IMR-90 (cell line): ENCODE measurements around the gene TNN. TPM values are rescaled to one million over a fixed set of nuclear protein-coding genes. Genes with fewer than 3 reads are reported as not detected.

Experiments used
- ATAC-seq: fragments of 200-7000 bp; cut with Tn5 transposase; 2 replicates; pipeline ENCODE4 v1.9.1; 2020; ENCODE audit warnings: low read depth, mild to moderate bottlenecking, moderate library complexity
- BruUV-seq: library from RNA; stranded (reverse); fragments of 400-500 nt; replicated peaks from 2 replicates; lab custom pipeline; 2021; lab: Mats Ljungman, UMichigan
- CTCF ChIA-PET: fragments of 300-600 bp; formaldehyde crosslinking; extraction: SDS; loops from one replicate; lab custom pipeline; 2021; ENCODE audit warnings: antibody characterized with exemption; lab: Yijun Ruan, JAX
- POLR2A ChIA-PET: fragments of 300-600 bp; sonication (Branson Sonifier 250); formaldehyde crosslinking; loops from one replicate; lab custom pipeline; 2022; ENCODE audit warnings: antibody characterized with exemption; ENCODE audit not compliant: unreplicated experiment; lab: Charles Lee
- DNase-seq: peaks from one replicate; pipeline ENCODE4 v3.0.0; 2013
- H2AFZ ChIP-seq: replicated peaks from 2 replicates; pipeline ENCODE3; 2013; ENCODE audit warnings: low read length, mild to moderate bottlenecking; ENCODE audit not compliant: poor library complexity
- H2AK5ac ChIP-seq: 2 replicates; pipeline ENCODE4 v1.6.1; 2013; ENCODE audit warnings: low read depth, low read length, inconsistent platforms
- H2AK9ac ChIP-seq: replicated peaks from 2 replicates; pipeline ENCODE3; 2013; ENCODE audit warnings: mild to moderate bottlenecking, low read depth, low read length, moderate library complexity; ENCODE audit not compliant: poor library complexity
- H2BK120ac ChIP-seq: 2 replicates; pipeline ENCODE4 v1.6.1; 2013; ENCODE audit warnings: low read depth, low read length, inconsistent platforms
- H2BK15ac ChIP-seq: 3 replicates; pipeline ENCODE4 v1.6.1; 2013; ENCODE audit warnings: low read depth, low read length, inconsistent platforms
- H2BK20ac ChIP-seq: 2 replicates; pipeline ENCODE4 v1.6.1; 2013; ENCODE audit warnings: low read depth, mild to moderate bottlenecking, inconsistent platforms, low read length, moderate library complexity
- H2BK5ac ChIP-seq: 2 replicates; pipeline ENCODE4 v1.6.1; 2013; ENCODE audit warnings: mild to moderate bottlenecking, low read depth, low read length, inconsistent platforms; ENCODE audit not compliant: poor library complexity, severe bottlenecking
- H3K14ac ChIP-seq: replicated peaks from 2 replicates; pipeline ENCODE4 v1.6.1; 2013; ENCODE audit warnings: low read depth, low read length, inconsistent platforms
- H3K18ac ChIP-seq: 2 replicates; pipeline ENCODE4 v1.6.1; 2013; ENCODE audit warnings: low read depth, low read length, control low read depth
- H3K23ac ChIP-seq: 2 replicates; pipeline ENCODE4 v1.6.1; 2013; ENCODE audit warnings: low read depth, low read length, inconsistent platforms
- H3K27ac ChIP-seq: 2 replicates; pipeline ENCODE4 v1.5.1; 2013; ENCODE audit warnings: mild to moderate bottlenecking, control low read depth, low read length; ENCODE audit not compliant: insufficient read depth
- H3K27me3 ChIP-seq: 2 replicates; pipeline ENCODE4 v1.6.1; 2013; ENCODE audit warnings: low read length; ENCODE audit not compliant: control insufficient read depth, insufficient read depth
- H3K36me3 ChIP-seq: 2 replicates; pipeline ENCODE4 v1.6.1; 2013; ENCODE audit warnings: low read length, mixed read lengths; ENCODE audit not compliant: control insufficient read depth, insufficient read depth
- H3K4ac ChIP-seq: 2 replicates; pipeline ENCODE4 v1.6.1; 2013; ENCODE audit warnings: low read depth, low read length, inconsistent platforms
- H3K4me1 ChIP-seq: 2 replicates; pipeline ENCODE4 v1.6.1; 2013; ENCODE audit warnings: low read length, mixed read lengths; ENCODE audit not compliant: control insufficient read depth, insufficient read depth
- H3K4me2 ChIP-seq: 2 replicates; pipeline ENCODE4 v1.6.1; 2013; ENCODE audit warnings: low read depth, mild to moderate bottlenecking, control low read depth, low read length, moderate library complexity
- H3K4me3 ChIP-seq: 2 replicates; pipeline ENCODE4 v1.5.1; 2013; ENCODE audit warnings: low read depth, mild to moderate bottlenecking, control low read depth, low read length, moderate library complexity; ENCODE audit not compliant: insufficient read depth
- H3K56ac ChIP-seq: 2 replicates; pipeline ENCODE4 v1.6.1; 2013; ENCODE audit warnings: low read length, inconsistent platforms; ENCODE audit not compliant: insufficient read depth; ENCODE audit errors: extremely low read depth
- H3K79me1 ChIP-seq, 2 experiments: 2 replicates each; pipeline ENCODE4 v1.6.1; 2013; ENCODE audit warnings: low read length in 2 of 2, inconsistent platforms in 1 of 2, low read depth in 1 of 2
- H3K9ac ChIP-seq: 2 replicates; pipeline ENCODE4 v1.6.1; 2013; ENCODE audit warnings: low read depth, low read length, control low read depth
- H3K9me1 ChIP-seq: 2 replicates; pipeline ENCODE4 v1.6.1; 2013; ENCODE audit warnings: low read length, inconsistent platforms; ENCODE audit not compliant: insufficient read depth
- H3K9me3 ChIP-seq: 2 replicates; pipeline ENCODE4 v1.6.1; 2013; ENCODE audit warnings: low read length; ENCODE audit not compliant: control insufficient read depth, insufficient read depth
- H4K20me1 ChIP-seq: 2 replicates; pipeline ENCODE4 v1.6.1; 2013; ENCODE audit warnings: low read length, inconsistent platforms; ENCODE audit not compliant: insufficient read depth
- H4K5ac ChIP-seq: 2 replicates; pipeline ENCODE4 v1.6.1; 2013; ENCODE audit warnings: mild to moderate bottlenecking, low read depth, low read length, control low read depth
- H4K8ac ChIP-seq, 2 experiments: 2 replicates each; pipeline ENCODE4 v1.6.1; 2013; ENCODE audit warnings: low read depth in 2 of 2, low read length in 2 of 2, control low read depth in 1 of 2, inconsistent platforms in 1 of 2
- H4K91ac ChIP-seq: 2 replicates; pipeline ENCODE4 v1.6.1; 2013; ENCODE audit warnings: low read depth, low read length, inconsistent platforms; ENCODE audit not compliant: insufficient read depth
- BHLHE40 ChIP-seq: fragments of 150-350 bp; IDR thresholded peaks from 2 replicates; pipeline ENCODE4 v1.6.1; 2016; ENCODE audit warnings: mild to moderate bottlenecking, low read depth, low read length
- CHD1 ChIP-seq: IDR thresholded peaks from 2 replicates; pipeline ENCODE4 v1.6.1; 2012; ENCODE audit warnings: low read depth, low read length, improper control_type of control experiment
- FOS ChIP-seq: fragments of 150-350 bp; IDR thresholded peaks from 2 replicates; pipeline ENCODE4 v1.6.1; 2016; ENCODE audit warnings: low read depth, low read length
- MAFK ChIP-seq: IDR thresholded peaks from 2 replicates; pipeline ENCODE4 v1.6.1; 2012; ENCODE audit warnings: low read depth, low read length, improper control_type of control experiment
- MAZ ChIP-seq: IDR thresholded peaks from 2 replicates; pipeline ENCODE4 v1.6.1; 2012; ENCODE audit warnings: low read depth, mild to moderate bottlenecking, low read length, improper control_type of control experiment, moderate library complexity, borderline replicate concordance
- MXI1 ChIP-seq: IDR thresholded peaks from 2 replicates; pipeline ENCODE4 v1.6.1; 2012; ENCODE audit warnings: low read depth, mild to moderate bottlenecking, low read length, moderate library complexity, borderline replicate concordance
- NFE2L2 ChIP-seq: fragments of 150-350 bp; IDR thresholded peaks from 2 replicates; pipeline ENCODE4 v1.6.1; 2016; ENCODE audit warnings: low read depth, mild to moderate bottlenecking, low read length
- RAD21 ChIP-seq: IDR thresholded peaks from 2 replicates; pipeline ENCODE4 v1.6.1; 2012; ENCODE audit warnings: low read length, improper control_type of control experiment
- RCOR1 ChIP-seq: IDR thresholded peaks from 2 replicates; pipeline ENCODE4 v1.6.1; 2012; ENCODE audit warnings: mild to moderate bottlenecking, low read length, improper control_type of control experiment; ENCODE audit not compliant: insufficient replicate concordance
- RFX5 ChIP-seq: IDR thresholded peaks from 2 replicates; pipeline ENCODE4 v1.8.0; 2012; ENCODE audit warnings: low read depth, mild to moderate bottlenecking, low read length, moderate library complexity
- SMC3 ChIP-seq: fragments of 150-350 bp; IDR thresholded peaks from 2 replicates; pipeline ENCODE4 v1.6.1; 2016; ENCODE audit warnings: low read depth, mild to moderate bottlenecking, antibody characterized with exemption, low read length, moderate library complexity
- WGBS, 2 experiments: methylation state at CpG; one replicate each; pipeline versions ENCODE4 v1.1.5 to v1.1.7; 2013; ENCODE audit warnings: missing lambda C conversion rate in 2 of 2; ENCODE audit not compliant: insufficient read length in 1 of 2; ENCODE audit errors: extremely low coverage in 2 of 2; 5-methylcytosine and 5-hydroxymethylcytosine counted together
- dilution Hi-C: fragments of 300-500 bp; cut with HindIII; formaldehyde crosslinking; loops from one replicate; pipeline ENCODE4 v1.14.3; 2018; ENCODE audit warnings: low sequenced_read_pairs; ENCODE audit not compliant: unreplicated experiment
- in situ Hi-C: fragments of 300-500 bp; cut with MboI; formaldehyde crosslinking; loops from 3 replicates; pipeline ENCODE4 v1.14.3; 2019; ENCODE audit warnings: low sequenced_read_pairs, inconsistent platforms, mixed read lengths
- intact Hi-C: fragments of 100-400 bp; cut with micrococcal nuclease; formaldehyde crosslinking; loops from 2 replicates; pipeline ENCODE4 v1.10.0; 2022
- polyA plus RNA-seq, 3 experiments: library from polyadenylated mRNA; depleted of rRNA; stranded (reverse); fragments of >200 nt; gene quantifications; 2 replicates each; pipeline ENCODE4 v1.2.3, GENCODE V29; 2012; ENCODE audit warnings: low replicate concordance in 1 of 3
- total RNA-seq: library from RNA; depleted of rRNA; stranded (reverse); fragments of >200 nt; gene quantifications from 2 replicates; pipeline ENCODE4 v1.2.3, GENCODE V29; 2012
- TF ChIP-seq, protein P1 (sequence below): conservative IDR thresholded peaks from 2 replicates; pipeline ENCODE4 v1.5.1; 2012; ENCODE audit warnings: mild to moderate bottlenecking, low read depth, low read length, improper control_type of control experiment
- TF ChIP-seq, protein P2 (sequence below): fragments of 150-350 bp; IDR thresholded peaks from 2 replicates; pipeline ENCODE4 v1.6.1; 2017; ENCODE audit warnings: mild to moderate bottlenecking, antibody characterized with exemption, low read length, low read depth
- TF ChIP-seq, protein P3 (sequence below): fragments of 150-350 bp; IDR thresholded peaks from 2 replicates; pipeline ENCODE4 v1.6.1; 2016; ENCODE audit warnings: low read depth, mild to moderate bottlenecking, low read length, moderate library complexity, borderline replicate concordance

The TNN gene
- total and polyA plus RNA-seq, 2 of the 4 experiments (the other 2 are of a cell fraction) = not detected

- Histone ChIP-seq H3K27me3 (peaks cover 5% of the 10 kb centered on the region; the same call in 1 of the 2 replicates), H2AK9ac (no peak overlapping the region), H2BK5ac (no peak overlapping the region), H4K8ac (no peak overlapping the region), H3K56ac (no peak overlapping the region), H3K27ac (no peak overlapping the region), H3K4me2 (no peak overlapping the region), H4K91ac (no peak overlapping the region), H3K18ac (no peak overlapping the region), H3K36me3 (no peaks in the 10 kb centered on the region), H2BK15ac (no peak overlapping the region), H3K79me1 (no peaks in the 10 kb centered on the region), H3K14ac (no peak overlapping the region), H2BK20ac (no peak overlapping the region), H3K4ac (no peak overlapping the region), H3K9me3 (no peaks in the 10 kb centered on the region), H2AK5ac (no peak overlapping the region), H3K23ac (no peak overlapping the region), H2BK120ac (no peak overlapping the region), H2AFZ (peak overlapping the region; percentile 77), H3K9me1 (no peaks in the 10 kb centered on the region), H4K5ac (no peak overlapping the region), H3K9ac (no peak overlapping the region), H4K20me1 (no peaks in the 10 kb centered on the region), H3K4me3 (no peak overlapping the region), H3K4me1 (no peaks in the 10 kb centered on the region)
- ATAC-seq (peak; percentile 98), DNase-seq (peak; percentile 28)
- no TSS peak for BruUV-seq
- 60% methylated on average over 4 of the region's 21 CpGs; no CpG with 5 or more reads in 1 of the 2 experiments for WGBS, 2 experiments
- intact Hi-C loops (loop anchor here (1.0 kb wide), 1 partner anchor 117 kb away; no protein-coding TSS in a partner anchor), in situ Hi-C loops (loop anchor here (10.0 kb wide), 1 partner anchor 372 kb away; no protein-coding TSS in a partner anchor), dilution Hi-C loops (no loop called here)
- peak; percentile 43 for TF ChIP-seq SMC3
- TF ChIP-seq MXI1 = no peak
- no peak for TF ChIP-seq RFX5
- no peak; the same call in 1 of the 2 replicates for TF ChIP-seq RAD21
- TF ChIP-seq MAZ = peak; percentile 35; the same call in 1 of the 2 replicates
- TF ChIP-seq BHLHE40 = no peak
- TF ChIP-seq, protein P1, sequence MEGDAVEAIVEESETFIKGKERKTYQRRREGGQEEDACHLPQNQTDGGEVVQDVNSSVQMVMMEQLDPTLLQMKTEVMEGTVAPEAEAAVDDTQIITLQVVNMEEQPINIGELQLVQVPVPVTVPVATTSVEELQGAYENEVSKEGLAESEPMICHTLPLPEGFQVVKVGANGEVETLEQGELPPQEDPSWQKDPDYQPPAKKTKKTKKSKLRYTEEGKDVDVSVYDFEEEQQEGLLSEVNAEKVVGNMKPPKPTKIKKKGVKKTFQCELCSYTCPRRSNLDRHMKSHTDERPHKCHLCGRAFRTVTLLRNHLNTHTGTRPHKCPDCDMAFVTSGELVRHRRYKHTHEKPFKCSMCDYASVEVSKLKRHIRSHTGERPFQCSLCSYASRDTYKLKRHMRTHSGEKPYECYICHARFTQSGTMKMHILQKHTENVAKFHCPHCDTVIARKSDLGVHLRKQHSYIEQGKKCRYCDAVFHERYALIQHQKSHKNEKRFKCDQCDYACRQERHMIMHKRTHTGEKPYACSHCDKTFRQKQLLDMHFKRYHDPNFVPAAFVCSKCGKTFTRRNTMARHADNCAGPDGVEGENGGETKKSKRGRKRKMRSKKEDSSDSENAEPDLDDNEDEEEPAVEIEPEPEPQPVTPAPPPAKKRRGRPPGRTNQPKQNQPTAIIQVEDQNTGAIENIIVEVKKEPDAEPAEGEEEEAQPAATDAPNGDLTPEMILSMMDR = peak; percentile 70
- TF ChIP-seq, protein P2, sequence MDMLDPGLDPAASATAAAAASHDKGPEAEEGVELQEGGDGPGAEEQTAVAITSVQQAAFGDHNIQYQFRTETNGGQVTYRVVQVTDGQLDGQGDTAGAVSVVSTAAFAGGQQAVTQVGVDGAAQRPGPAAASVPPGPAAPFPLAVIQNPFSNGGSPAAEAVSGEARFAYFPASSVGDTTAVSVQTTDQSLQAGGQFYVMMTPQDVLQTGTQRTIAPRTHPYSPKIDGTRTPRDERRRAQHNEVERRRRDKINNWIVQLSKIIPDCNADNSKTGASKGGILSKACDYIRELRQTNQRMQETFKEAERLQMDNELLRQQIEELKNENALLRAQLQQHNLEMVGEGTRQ = 0 out of 2 replicates have a peak, but pooled peaks have one; percentile 3
- no peak for TF ChIP-seq NFE2L2
- no peak for TF ChIP-seq MAFK
- no peak for TF ChIP-seq FOS
- TF ChIP-seq RCOR1 = no peak
- TF ChIP-seq CHD1 = no peak
- TF ChIP-seq, protein P3, sequence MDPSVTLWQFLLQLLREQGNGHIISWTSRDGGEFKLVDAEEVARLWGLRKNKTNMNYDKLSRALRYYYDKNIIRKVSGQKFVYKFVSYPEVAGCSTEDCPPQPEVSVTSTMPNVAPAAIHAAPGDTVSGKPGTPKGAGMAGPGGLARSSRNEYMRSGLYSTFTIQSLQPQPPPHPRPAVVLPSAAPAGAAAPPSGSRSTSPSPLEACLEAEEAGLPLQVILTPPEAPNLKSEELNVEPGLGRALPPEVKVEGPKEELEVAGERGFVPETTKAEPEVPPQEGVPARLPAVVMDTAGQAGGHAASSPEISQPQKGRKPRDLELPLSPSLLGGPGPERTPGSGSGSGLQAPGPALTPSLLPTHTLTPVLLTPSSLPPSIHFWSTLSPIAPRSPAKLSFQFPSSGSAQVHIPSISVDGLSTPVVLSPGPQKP = no peak
- ChIA-PET CTCF (interaction anchor here (0.6 to 2.0 kb wide), 12 partner anchors 9 to 333 kb away, joined by 3 to 18 read pairs (median 3); no protein-coding TSS in a partner anchor), POLR2A (no interaction called here)
Observed at GRCh38 chr1:175146529-175147213, 79.0 kb downstream of the TNN start.
